Measurements from ENCODE around the gene COPG1.

The COPG1 gene

DNA sequence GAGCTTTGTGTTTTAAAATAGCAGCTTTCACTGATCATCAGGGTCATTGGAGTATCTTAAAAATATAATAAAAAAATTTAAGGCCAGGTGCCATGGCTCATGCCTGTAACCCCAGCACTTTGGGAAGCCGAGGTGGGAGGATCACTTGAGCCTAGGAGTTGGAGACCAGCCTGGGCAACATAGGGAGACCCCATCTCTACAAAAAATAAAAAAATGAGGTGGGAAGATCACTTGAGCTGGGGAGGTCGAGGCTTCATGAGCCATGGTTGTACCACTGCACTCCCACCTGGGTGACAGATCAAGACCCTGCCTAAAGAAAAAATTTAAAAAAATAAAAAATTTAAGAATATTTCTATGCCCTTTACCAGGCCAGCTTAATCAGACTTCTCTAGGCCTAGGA lies 30.8 kb downstream of the COPG1 start:
- no peak for DNase-seq (ENCODE audit: low spot score)

DNA sequence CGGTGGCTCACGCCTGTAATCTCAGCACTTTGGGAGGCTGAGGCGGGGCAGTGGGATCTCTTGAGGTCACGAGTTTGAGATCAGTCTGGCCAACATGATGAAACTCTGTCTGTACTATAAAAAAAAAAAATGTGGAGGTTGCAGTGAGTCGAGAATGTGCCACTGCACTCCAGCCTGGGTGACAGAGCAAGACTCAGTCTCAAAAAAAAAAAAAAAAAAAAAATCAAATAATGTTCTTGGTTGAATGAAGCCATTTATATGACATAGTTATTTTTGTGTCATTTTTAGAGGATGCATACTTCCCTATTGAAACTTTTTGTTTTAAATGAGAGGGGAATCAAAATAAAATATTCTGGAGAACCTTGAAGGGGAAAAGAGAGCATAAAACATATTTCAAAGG lies 32.3 kb downstream of the COPG1 start:
- DNase-seq (ENCODE audit: low spot score) = no peak

DNA sequence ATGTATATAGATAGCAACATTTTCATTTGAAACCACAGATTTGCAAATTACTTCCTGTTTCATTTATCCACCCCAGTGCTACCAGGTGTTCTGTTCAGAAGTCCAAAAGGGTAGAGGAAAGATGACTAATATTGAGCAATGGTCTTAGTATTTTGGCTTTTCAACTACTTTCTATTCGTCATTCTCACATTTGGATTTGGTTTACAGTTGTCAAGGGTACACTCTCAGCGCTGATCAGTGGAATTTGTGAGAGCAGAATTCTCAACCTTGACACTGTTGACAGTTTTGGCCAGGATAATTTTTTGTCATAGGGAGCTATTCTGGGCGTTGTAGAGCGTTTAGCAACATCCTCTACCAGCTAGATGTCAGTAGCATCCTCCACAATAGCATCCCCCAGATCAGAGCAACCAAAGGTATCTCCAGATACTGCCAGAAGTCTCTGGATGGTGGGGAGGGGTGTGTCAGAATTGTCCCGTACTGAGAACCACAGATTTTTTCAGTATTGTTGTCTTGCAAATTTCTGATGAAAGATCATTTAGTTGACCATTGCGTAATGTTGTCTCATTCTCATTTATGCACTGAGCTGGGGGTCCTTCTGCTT lies 33.4 kb downstream of the COPG1 start:
- peak; percentile 20 for DNase-seq (ENCODE audit: low spot score)

DNA sequence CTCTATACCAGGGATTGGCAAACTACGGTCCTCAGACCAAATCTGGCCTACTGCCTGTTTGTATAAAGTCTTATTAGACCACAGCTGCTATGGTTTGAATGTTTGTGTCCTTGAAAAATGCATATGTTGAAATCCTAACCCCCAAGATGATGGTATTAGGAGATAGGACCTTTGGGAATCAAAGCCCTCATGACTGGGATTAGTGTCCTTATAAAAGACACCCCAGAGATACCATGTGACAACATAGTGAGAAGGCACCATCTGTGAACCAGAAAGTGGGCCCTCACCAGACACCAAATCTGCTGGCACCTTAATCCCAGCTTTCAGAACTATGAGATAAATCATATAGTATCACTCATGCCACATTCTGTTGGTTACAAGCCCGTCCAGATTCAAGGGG lies 36.7 kb downstream of the COPG1 start:
- DNase-seq (ENCODE audit: low spot score) = no peak

DNA sequence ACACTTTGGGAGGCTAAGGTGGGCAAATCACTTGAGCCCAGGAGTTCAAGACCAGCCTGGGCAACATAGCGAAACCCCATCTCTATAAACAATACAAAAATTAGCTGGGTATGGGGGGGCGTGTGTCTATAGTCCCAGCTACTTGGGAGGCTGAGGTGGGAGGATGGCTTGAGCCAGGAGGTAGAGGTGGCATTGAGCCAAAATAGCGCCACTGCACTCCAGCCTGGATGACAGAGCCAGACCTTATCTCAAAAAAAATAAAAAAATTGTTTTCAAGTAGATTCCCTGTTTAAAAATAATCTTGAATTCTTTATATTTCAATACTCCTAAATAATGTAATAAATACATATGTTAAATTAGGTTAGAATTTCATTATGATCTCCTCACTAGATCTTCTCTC lies 39.0 kb downstream of the COPG1 start:
- DNase-seq (ENCODE audit: low spot score) = no peak

DNA sequence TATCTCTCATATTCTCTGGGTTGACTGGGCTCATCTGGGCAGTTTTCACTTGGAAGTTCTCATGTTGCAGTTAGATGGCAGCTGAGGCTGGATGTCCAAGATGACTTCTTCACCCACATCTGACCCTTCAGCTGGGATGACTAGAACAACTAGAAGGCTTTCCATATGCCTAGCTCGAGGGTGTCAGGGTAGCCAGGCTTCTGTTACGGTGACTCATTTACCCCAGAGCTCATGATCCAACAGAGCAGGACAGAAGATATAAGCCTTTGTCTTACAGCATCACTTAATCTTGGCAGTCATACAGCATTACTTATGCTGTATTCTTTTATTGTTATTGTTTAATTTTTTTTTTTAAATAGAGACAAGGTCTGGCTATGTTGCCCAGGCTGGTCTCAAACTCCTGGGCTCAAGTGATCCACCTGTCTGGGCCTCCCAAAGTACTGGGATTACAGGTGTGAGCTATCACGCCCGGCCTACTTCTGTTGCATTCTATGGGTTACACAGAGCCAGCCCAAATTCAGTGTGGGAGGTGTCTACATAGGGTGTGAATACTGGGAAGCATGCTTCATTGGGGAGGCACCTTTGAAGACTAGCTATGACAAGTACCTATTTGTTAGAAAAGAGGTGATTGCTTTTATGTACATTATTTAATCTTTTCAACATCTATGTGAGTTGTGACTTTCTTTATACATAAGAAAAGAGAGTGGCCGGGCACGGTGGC lies 40.0 kb downstream of the COPG1 start:
- no peak for DNase-seq (ENCODE audit: low spot score)

DNA sequence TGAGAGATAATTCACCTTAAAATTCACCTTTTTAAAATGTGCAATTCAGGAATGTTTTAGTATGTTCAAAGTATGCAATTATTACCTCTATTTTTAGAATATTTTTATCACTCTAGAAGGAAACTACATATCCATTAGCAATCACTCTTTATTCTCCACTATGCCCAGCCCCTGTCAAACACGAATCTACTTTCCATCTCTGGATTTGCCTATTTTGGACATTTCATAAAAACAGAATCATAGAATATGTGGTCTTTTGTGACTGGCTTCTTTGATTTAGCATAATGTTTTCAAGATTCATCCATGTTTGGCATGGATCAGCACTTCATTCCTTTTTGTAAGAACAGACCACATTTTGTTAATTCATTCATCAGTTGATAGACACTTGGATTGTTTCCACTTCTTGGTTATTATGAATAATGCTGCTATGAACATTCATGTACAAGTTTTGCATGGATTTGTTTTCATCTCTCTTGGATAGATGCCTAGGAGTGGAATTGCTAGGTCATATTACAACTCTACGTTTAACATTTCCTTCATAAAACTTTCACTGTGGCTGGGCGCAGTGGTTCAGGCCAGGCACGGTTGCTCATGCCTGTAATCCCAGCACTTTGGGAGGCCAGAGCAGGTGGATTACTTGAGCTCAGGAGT lies 42.0 kb downstream of the COPG1 start:
- no peak for DNase-seq (ENCODE audit: low spot score)

DNA sequence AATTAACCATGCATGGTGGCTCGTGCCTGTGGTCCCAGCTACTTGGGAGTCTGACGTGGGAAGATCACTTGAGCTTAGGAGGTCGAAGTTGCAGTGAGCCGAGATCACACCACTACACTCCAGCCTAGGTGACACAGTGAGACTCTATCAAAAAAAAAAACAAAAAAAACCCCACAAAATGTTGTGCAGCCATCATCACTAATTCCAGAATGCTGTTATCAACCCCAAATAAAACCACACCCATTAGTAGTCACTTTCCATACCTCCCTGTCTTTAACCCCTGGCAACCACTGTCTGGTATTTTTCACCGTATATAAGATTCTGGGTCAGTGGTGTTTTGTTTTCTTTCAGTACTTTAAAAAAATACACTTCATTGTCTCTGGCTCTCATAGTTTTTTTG lies 45.9 kb downstream of the COPG1 start:
- no peak for DNase-seq (ENCODE audit: low spot score)

DNA sequence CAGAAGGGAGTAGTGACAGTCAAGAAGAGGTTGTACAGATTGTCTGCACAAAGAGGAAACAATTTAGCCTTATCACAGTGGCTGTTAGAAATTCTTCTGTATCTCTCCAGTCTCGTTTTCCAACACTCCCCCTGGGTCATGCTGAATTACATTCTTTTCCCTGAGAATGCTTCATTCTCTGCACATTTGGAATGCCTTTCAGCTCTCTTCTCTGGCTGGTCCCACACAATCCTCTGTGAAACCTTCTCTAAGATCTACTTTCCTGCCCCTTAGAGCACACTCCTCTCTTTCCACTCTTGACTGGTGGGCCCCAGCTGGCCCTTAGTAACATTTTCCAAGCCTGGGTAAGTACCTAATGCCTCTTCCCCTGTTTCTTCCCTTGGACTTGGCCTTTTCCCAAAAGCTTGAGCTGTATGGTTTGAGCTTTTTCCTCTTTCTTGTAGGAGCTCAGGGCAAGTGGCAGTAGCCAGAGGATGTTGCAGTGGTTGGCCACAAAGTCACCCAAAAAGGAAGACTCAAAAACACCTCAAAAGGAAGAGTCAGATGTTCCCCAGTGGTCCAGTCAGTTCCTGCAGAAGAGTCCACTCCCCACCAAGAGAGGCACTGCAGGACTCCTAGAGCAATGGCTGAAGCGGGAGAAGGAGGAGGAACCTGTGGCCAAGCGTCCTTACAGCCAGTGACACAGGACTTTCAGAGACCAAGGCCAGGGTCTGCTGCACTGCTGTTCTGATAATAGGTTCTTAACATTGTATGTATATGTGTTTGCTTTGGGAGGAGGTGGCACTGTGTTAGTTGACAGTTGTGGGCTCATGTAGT lies 54.9 kb downstream of the COPG1 start:
- no peak for DNase-seq (ENCODE audit: low spot score)

DNA sequence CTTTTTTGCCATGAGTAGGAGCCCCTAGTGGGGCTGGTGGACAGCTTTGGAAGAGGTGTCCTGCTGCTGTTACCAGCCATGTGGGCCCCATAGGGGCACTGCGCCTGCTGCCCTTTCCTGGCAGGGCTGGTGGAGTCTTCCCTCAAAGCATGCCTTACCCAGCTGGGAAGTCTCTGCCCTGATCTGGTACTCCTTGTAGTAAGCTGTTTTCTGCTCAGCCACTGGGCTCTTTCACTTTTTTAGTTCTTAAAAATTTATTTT lies 55.5 kb downstream of the COPG1 start:
- no peak for DNase-seq (ENCODE audit: low spot score)

DNA sequence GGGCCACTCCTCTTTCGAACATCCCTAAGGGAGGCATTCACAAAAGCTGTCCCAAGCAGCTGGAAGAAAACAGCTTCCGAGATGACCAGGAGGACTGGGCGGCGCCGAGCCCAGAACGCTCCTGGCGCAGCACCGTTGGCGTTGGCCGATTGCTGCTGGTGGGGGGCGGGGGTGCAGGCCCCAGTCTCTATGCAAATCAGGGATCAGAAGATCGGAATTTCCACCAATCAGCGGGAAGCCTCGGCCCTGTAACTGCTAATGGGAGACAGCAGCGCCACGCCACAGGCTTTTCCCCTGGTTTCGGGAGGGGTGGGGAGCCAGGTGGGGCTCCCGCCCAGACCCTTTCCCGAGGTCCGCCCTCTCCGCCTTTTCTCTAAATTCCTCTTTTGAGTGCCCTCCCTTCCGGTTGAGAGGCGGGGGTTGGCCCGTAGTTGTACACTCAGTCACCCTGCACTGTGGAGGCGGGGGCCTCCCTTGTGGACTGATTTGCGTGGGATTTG lies 56.2 kb downstream of the COPG1 start:
- DNase-seq (ENCODE audit: low spot score) = no peak

DNA sequence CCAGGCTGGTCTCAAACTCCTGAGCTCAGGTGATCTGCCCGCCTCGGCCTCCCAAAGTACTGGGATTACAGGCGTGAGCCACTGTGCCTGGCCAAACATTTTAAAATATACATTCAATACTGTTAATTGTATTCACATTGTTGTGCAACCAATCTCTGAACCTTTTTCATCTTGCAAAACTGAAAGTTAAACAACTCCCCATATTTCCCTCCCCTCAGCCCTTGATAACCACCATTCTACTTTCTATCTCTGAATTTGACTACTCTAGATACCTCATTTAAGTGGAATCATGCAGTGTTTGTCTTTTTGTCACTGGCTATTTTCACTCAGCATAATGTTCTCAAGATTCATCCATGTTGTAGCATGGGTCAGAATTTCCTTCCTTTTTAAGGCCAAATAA lies 59.2 kb downstream of the COPG1 start:
- no peak for DNase-seq (ENCODE audit: low spot score)

DNA sequence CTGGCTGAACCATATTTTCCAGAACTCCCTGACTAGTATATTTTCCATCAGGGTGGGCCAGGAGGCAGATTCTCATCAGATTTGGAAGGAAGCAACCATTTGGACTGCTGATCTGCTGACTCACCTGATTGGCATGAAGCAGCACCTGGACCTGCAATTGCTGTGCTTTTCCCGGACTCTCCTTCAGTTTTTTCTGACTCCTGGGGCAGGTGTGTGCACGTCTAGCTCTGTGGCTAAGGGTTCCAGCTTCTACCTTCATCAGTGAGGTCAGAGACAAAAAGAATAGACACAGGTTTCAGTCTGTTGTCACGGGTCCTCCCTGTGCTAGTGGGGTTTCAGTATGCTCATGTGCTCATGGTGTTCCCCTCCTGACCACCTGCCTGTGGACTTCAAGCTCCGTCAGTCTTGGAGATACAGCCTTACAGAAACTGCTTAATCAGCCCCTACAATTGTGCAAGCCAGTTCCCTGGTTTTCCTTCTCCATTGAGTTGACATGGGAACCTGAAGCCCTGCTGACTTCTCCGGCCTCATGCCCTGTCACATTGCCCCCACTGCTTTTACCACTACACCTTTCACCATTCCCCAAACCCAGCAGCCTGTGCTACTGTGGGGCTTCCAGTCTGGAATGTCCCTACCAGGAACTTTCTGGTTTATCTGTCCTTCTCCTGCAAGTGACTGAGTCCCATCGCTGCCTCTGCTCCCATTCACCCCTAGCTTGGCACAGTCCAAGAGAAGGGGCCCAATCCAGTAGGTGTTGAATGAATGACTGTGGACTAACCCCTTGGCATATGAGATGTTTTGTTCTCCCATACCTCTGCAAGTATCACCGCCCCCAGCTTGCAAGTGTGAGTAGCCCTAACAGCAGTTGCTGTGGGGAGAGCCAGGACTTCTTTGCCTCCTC lies 61.0 kb downstream of the COPG1 start:
- DNase-seq (ENCODE audit: low spot score) = peak; percentile 61

DNA sequence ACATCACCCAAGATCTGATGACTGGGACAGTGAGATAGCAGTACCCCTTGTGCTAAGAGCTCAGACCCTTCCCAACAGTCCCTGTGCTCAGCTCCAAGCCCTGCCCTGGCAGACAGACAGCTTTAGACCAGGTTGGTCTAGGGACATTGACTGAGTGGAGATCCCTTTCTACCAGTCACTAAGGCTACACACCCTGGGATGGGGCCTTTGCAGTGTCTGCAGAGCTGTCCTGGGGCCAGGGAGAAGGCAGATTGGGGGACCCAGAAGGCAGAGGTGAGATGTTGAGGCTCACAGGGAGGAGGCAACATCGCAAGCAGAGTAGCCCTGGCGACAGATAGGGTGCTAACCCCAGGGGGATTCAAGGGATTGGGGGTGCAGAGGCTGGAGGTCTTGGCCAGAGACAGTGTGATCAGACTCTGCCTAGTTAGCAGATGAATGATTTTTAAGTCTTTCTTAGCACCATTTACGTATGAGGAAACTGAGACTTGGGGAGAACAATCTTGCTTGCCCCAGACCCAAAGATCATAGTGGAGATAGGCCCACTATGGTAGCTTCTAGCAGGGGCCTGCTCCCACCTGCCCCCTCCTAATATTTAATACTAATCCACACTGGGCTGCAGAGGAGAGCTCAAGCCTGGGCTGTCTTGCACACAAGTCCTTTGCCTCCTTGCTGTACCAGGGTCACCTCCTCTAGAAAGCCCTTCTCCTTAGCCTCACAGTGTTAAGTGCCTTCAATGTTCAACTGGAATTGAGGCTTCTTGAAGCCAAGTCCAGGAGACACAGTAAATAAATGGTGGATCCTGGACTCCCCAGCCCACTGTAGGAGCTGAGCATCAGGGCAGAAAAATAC lies 61.9 kb downstream of the COPG1 start:
- DNase-seq (ENCODE audit: low spot score) = no peak

DNA sequence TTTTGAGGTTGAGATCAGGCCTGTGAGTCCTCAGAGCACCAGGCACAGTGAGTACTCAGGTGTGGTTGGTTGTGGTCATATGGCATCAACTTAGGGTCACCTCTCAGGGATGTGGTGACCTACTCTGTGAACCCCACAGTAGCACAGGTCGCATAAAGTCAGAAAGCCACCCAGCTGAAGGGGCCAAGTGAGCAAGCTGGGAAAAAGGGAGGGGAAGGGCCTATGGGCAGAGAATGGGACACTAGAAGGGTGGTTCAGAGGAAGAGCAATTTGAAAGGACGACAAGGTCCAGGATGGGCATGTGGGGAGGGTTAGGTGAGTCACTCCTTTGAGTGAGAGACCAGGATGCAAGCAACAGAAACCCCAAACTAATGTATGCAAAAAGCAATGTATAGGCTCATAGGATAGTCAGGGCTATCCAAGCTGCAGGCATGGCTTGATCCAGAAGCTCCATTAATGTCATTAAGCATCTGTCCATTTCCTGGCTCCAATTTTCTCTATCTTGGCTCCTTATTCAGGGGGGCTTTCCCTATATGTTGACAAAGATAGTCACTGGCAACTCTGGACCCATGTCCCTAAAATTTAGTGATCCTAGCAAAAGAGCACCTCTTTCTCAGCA lies 62.7 kb downstream of the COPG1 start:
- peak; percentile 37 for DNase-seq (ENCODE audit: low spot score)

DNA sequence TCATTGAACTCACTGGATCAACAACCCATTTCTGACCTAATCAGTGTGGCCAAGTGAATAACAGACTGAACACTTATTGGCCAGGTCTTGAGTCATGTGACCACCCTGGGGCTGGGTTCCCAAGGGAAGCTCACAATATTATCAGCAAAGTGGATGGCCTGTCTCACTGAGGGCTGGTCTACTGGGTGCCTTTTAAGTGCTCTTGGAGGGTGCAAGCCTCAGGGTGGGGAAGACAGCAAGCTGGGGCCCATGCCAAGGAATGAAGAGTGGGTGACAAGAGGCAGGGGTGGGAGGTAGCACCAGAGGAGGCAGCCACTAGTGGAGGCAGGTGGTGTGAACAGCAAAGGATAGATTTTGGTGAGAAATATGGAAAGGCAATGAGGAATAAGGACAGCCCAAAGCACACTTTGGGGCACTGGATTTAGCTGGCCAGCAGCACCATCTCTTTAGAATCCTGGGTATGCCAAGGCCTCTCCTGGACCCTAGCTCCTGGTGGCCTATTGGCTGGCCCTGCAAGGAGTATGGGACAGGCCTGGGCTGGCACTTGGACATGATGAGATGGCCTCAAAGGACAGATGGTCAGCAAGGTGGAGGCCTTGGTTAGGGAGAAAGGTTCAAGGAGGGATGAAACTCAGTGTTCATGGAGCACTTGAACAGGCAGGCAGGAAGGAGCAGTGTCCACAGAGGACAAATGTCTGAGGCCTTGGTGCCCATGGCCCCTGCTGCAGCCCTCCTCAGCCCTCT lies 63.4 kb downstream of the COPG1 start:
- DNase-seq (ENCODE audit: low spot score) = no peak

DNA sequence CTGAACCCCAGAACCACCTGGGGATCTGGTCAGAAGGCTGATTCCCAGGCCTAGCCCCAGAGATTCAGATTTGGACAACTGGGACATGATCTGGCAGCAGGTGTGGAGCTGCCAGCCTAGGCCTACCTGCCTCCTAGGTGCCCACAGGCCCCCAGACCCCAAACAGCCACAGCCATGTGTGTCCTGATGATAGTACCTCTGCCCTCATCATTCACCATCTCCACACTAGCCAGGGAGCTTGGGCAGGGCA lies 63.9 kb downstream of the COPG1 start:
- no peak for DNase-seq (ENCODE audit: low spot score)

DNA sequence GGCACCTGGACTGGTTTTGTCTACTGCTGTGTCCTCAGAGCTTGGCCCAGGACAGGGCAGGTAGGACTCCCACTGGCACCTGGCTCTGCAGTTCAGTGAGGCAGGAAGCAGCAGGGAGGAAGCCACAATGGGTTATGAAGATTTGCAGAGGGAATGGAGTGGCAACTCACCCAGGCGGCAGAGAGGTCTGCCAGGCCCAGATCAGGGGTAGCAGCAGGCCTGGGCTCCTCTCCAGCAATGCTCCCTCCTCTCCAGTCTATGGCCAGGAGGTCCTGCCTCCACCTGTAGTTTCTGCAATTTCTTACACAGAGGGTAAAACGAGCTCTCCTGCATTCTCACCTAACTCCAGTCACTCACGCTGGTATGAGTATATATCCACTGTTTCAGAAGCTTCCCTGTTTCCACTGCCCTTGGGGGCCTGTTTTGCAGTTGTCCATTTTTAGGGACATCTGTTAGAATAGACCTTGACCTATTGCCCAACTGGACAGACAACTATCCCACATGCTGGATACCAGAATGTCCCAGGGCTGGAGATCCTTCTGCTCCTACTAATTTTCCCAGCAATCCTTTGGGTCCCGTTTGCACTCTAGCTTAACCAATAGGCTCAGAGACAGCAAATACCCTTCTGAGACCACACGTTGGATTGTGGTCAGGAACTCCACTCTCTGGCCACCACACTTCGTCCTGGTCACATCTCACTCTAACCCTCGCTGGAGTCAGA lies 64.4 kb downstream of the COPG1 start:
- DNase-seq (ENCODE audit: low spot score) = peak; percentile 21
